Measurements from ENCODE around the gene LGALS7B.
"Not testable (repeated sequence)": the region's sequence is repeated elsewhere in the genome, so short reads cannot be mapped to it uniquely, and the experiment has no call there.

LGALS7B gene

GRCh38 chr19:38790507-38791403, 1.8 kb downstream of the LGALS7B start:
- H3K36me3 ChIP-seq (ENCODE audit: insufficient read depth, low read length); H3K4me3 ChIP-seq (ENCODE audit: low read length); H3K9me3 ChIP-seq (replicated peaks; ENCODE audit: low read length); H3K9ac ChIP-seq (ENCODE audit: low read depth, low read length); H3K4me1 ChIP-seq (ENCODE audit: control insufficient read depth, insufficient read depth, low read length); H3K27me3 ChIP-seq (ENCODE audit: control insufficient read depth, insufficient read depth, low read length): not testable (repeated sequence)
- H3K4me2 ChIP-seq (ENCODE audit: low read length): peak overlapping the region; percentile 59

- H3K9me3 ChIP-seq (replicated peaks; ENCODE audit: low read length); H3K4me1 ChIP-seq (ENCODE audit: control insufficient read depth, insufficient read depth, low read length); H3K4me3 ChIP-seq (ENCODE audit: low read length); H3K9ac ChIP-seq (ENCODE audit: low read depth, low read length); H3K36me3 ChIP-seq (ENCODE audit: insufficient read depth, low read length); H3K27me3 ChIP-seq (ENCODE audit: control insufficient read depth, insufficient read depth, low read length): not testable (repeated sequence)
- H3K4me2 ChIP-seq (ENCODE audit: low read length): peak overlapping the region; percentile 59
Measured at GRCh38 chr19:38791451-38792064, 2.6 kb downstream of the LGALS7B start.

GRCh38 chr19:38792250-38793111, 3.5 kb downstream of the LGALS7B start:
- no peaks in the 10 kb centered on the region for H3K36me3 ChIP-seq (ENCODE audit: insufficient read depth, low read length)
- H3K27me3 ChIP-seq (ENCODE audit: control insufficient read depth, insufficient read depth, low read length): no peaks in the 10 kb centered on the region
- peaks cover 9% of the 10 kb centered on the region for H3K4me1 ChIP-seq (ENCODE audit: control insufficient read depth, insufficient read depth, low read length)
- H3K4me3 ChIP-seq (ENCODE audit: low read length): no peak overlapping the region
- H3K9me3 ChIP-seq (replicated peaks; ENCODE audit: low read length): no peaks in the 10 kb centered on the region
- H3K9ac ChIP-seq (ENCODE audit: low read depth, low read length): no peak overlapping the region
- H3K4me2 ChIP-seq (ENCODE audit: low read length): peak overlapping the region; percentile 20

- peak overlapping the region; percentile 10 for H3K4me2 ChIP-seq (ENCODE audit: low read length)
- no peaks in the 10 kb centered on the region for H3K36me3 ChIP-seq (ENCODE audit: insufficient read depth, low read length)
- no peak overlapping the region for H3K9ac ChIP-seq (ENCODE audit: low read depth, low read length)
- peaks cover 9% of the 10 kb centered on the region for H3K4me1 ChIP-seq (ENCODE audit: control insufficient read depth, insufficient read depth, low read length)
- no peak overlapping the region for H3K4me3 ChIP-seq (ENCODE audit: low read length)
- no peaks in the 10 kb centered on the region for H3K9me3 ChIP-seq (replicated peaks; ENCODE audit: low read length)
- no peaks in the 10 kb centered on the region for H3K27me3 ChIP-seq (ENCODE audit: control insufficient read depth, insufficient read depth, low read length)
Measured at GRCh38 chr19:38793177-38793576, 4.2 kb downstream of the LGALS7B start.

GRCh38 chr19:38793671-38794070, 4.7 kb downstream of the LGALS7B start:
- Histone ChIP-seq H3K4me1 (ENCODE audit: control insufficient read depth, insufficient read depth, low read length) (peaks cover 9% of the 10 kb centered on the region), H3K4me3 (ENCODE audit: low read length) (no peak overlapping the region), H3K27me3 (ENCODE audit: control insufficient read depth, insufficient read depth, low read length) (no peaks in the 10 kb centered on the region), H3K36me3 (ENCODE audit: insufficient read depth, low read length) (no peaks in the 10 kb centered on the region), H3K9me3 (replicated peaks; ENCODE audit: low read length) (no peaks in the 10 kb centered on the region), H3K4me2 (ENCODE audit: low read length) (no peak overlapping the region), H3K9ac (ENCODE audit: low read depth, low read length) (no peak overlapping the region)

GRCh38 chr19:38795549-38795948, 6.5 kb downstream of the LGALS7B start:
- H3K4me3 ChIP-seq (ENCODE audit: low read length): no peak overlapping the region
- H3K9ac ChIP-seq (ENCODE audit: low read depth, low read length): no peak overlapping the region
- H3K27me3 ChIP-seq (ENCODE audit: control insufficient read depth, insufficient read depth, low read length): peaks cover 5% of the 10 kb centered on the region
- H3K4me1 ChIP-seq (ENCODE audit: control insufficient read depth, insufficient read depth, low read length): peaks cover 9% of the 10 kb centered on the region
- H3K36me3 ChIP-seq (ENCODE audit: insufficient read depth, low read length): no peaks in the 10 kb centered on the region
- H3K4me2 ChIP-seq (ENCODE audit: low read length): no peak overlapping the region
- H3K9me3 ChIP-seq (replicated peaks; ENCODE audit: low read length): no peaks in the 10 kb centered on the region

- no peaks in the 10 kb centered on the region for H3K9me3 ChIP-seq (replicated peaks; ENCODE audit: low read length)
Measured at GRCh38 chr19:38796154-38796553, 7.2 kb downstream of the LGALS7B start.

GRCh38 chr19:38797781-38798180, 8.8 kb downstream of the LGALS7B start:
- H3K36me3 ChIP-seq (ENCODE audit: insufficient read depth, low read length); H3K9me3 ChIP-seq (replicated peaks; ENCODE audit: low read length); H3K4me3 ChIP-seq (ENCODE audit: low read length); H3K9ac ChIP-seq (ENCODE audit: low read depth, low read length); H3K4me2 ChIP-seq (ENCODE audit: low read length); H3K4me1 ChIP-seq (ENCODE audit: control insufficient read depth, insufficient read depth, low read length): not testable (repeated sequence)
- peaks cover 21% of the 10 kb centered on the region for H3K27me3 ChIP-seq (ENCODE audit: control insufficient read depth, insufficient read depth, low read length)

More at GRCh38 chr19:38796154-38796553, 7.2 kb downstream of the LGALS7B start:
- Histone ChIP-seq H3K36me3 (ENCODE audit: insufficient read depth, low read length) (no peaks in the 10 kb centered on the region), H3K4me2 (ENCODE audit: low read length) (no peak overlapping the region), H3K4me1 (ENCODE audit: control insufficient read depth, insufficient read depth, low read length) (peaks cover 9% of the 10 kb centered on the region), H3K27me3 (ENCODE audit: control insufficient read depth, insufficient read depth, low read length) (peaks cover 11% of the 10 kb centered on the region), H3K4me3 (ENCODE audit: low read length) (no peak overlapping the region), H3K9ac (ENCODE audit: low read depth, low read length) (no peak overlapping the region)

- H3K4me2 ChIP-seq (ENCODE audit: low read length): no peak overlapping the region
- no peak overlapping the region for H3K9ac ChIP-seq (ENCODE audit: low read depth, low read length)
- H3K4me3 ChIP-seq (ENCODE audit: low read length): no peak overlapping the region
- H3K36me3 ChIP-seq (ENCODE audit: insufficient read depth, low read length): no peaks in the 10 kb centered on the region
- peaks cover 21% of the 10 kb centered on the region for H3K27me3 ChIP-seq (ENCODE audit: control insufficient read depth, insufficient read depth, low read length)
- H3K4me1 ChIP-seq (ENCODE audit: control insufficient read depth, insufficient read depth, low read length): no peaks in the 10 kb centered on the region
- H3K9me3 ChIP-seq (replicated peaks; ENCODE audit: low read length): no peaks in the 10 kb centered on the region
Measured at GRCh38 chr19:38799104-38799503, 10.1 kb downstream of the LGALS7B start.

- no peaks in the 10 kb centered on the region for H3K4me1 ChIP-seq (ENCODE audit: control insufficient read depth, insufficient read depth, low read length)
- H3K4me3 ChIP-seq (ENCODE audit: low read length): no peak overlapping the region
- no peak overlapping the region for H3K4me2 ChIP-seq (ENCODE audit: low read length)
- H3K9ac ChIP-seq (ENCODE audit: low read depth, low read length): no peak overlapping the region
- no peaks in the 10 kb centered on the region for H3K9me3 ChIP-seq (replicated peaks; ENCODE audit: low read length)
- peaks cover 21% of the 10 kb centered on the region for H3K27me3 ChIP-seq (ENCODE audit: control insufficient read depth, insufficient read depth, low read length)
- no peaks in the 10 kb centered on the region for H3K36me3 ChIP-seq (ENCODE audit: insufficient read depth, low read length)
Measured at GRCh38 chr19:38800577-38801347, 11.8 kb downstream of the LGALS7B start.

Data from skeletal muscle satellite cell (primary cell).